Astrocyte of the spinal cord (primary cell): Measurements from ENCODE around the gene CTAGE9.
A peak's percentile ranks its signal among the peaks of the same experiment; 100 is the strongest.

Source experiments
- DNase-seq: peaks from one replicate; pipeline ENCODE4 v3.0.0; 2011; ENCODE audit warnings: low read depth, low spot score
- H3K4me3 ChIP-seq: 2 replicates; pipeline ENCODE4 v1.5.1; 2011; ENCODE audit warnings: low read depth, mild to moderate bottlenecking, low read length, moderate library complexity
- in situ Hi-C: cut with HindIII; loops from 2 replicates; pipeline ENCODE4 v1.10.0; 2017; ENCODE audit warnings: low sequenced_read_pairs
- TF ChIP-seq, protein P1 (sequence below): IDR thresholded peaks from 2 replicates; pipeline ENCODE4 v1.5.1; 2012; ENCODE audit warnings: low read depth, mild to moderate bottlenecking, low read length, inconsistent platforms

Gene CTAGE9

DNA sequence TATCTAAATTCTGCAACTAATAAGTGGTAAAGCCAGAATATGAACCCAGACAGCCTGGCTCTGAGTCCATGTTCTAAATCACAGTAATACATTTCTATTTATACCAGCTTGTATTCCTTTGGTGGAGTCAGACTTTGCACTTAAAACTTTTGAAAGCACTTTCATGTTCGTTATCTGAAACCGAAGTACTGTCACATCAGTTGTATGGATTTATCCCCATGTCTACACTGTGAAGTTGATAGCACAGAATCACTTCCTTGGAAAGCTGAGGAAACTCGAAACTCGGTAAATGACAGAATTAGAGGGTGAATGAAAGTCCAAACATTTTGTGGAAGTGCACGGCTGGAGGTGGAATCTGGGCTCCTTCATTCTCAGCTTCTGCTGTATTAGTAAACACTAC, 28.3 kb upstream of the CTAGE9 start:
- in situ Hi-C loops = no loop called here
- H3K4me3 ChIP-seq = no peak overlapping the region
- DNase-seq = no peak
- TF ChIP-seq, protein P1, sequence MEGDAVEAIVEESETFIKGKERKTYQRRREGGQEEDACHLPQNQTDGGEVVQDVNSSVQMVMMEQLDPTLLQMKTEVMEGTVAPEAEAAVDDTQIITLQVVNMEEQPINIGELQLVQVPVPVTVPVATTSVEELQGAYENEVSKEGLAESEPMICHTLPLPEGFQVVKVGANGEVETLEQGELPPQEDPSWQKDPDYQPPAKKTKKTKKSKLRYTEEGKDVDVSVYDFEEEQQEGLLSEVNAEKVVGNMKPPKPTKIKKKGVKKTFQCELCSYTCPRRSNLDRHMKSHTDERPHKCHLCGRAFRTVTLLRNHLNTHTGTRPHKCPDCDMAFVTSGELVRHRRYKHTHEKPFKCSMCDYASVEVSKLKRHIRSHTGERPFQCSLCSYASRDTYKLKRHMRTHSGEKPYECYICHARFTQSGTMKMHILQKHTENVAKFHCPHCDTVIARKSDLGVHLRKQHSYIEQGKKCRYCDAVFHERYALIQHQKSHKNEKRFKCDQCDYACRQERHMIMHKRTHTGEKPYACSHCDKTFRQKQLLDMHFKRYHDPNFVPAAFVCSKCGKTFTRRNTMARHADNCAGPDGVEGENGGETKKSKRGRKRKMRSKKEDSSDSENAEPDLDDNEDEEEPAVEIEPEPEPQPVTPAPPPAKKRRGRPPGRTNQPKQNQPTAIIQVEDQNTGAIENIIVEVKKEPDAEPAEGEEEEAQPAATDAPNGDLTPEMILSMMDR = no peak

DNA sequence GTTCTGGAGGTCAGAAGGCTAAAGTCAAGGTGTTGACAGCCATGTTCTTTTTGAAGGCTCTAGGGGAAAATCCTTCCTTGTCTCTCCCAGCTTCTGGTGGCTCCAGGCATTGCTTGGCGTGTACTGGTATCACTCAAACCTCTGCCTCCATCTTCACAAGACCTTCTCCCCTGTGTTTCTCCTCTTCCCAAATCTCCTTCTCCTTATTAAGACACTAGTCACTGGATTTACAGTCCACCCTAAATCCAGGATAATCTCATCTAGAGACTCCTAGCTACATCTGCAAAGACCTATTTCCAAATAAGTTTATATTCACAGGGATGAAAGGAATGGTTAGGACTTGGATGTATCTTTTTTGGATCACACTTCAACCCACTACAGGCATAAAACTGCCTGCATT, 26.0 kb upstream of the CTAGE9 start:
- DNase-seq = no peak
- TF ChIP-seq, protein P1 = no peak
- no peak overlapping the region for H3K4me3 ChIP-seq
- in situ Hi-C loops = no loop called here

DNA sequence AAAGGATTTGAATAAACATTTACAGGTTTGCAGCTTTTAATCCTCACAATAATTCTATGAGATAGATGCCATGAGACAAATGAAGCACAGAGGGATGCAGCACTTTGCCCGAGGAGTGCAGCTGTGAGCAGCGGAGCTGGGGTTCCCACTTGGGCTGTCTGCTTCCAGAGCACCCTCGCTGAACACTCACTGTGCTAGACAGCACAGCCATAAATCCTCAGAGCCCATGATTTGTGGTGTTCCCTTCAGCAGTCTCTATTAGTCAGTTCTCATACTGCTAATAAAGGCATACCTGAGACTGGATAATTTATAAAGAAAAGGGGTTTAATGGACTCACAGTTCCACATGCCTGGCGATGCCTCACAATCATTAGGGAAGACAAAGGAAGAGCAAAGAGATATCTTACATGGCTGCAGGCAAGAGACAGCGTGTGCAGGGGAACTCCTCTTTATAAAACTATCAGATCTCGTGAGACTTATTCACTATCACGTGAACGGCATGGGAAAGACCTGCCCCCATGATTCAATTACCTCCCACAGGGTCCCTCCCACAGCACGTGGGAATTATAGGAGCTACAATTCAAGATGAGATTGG, 25.3 kb upstream of the CTAGE9 start:
- TF ChIP-seq, protein P1 = no peak
- no peak overlapping the region for H3K4me3 ChIP-seq
- no peak for DNase-seq
- in situ Hi-C loops = no loop called here

DNA sequence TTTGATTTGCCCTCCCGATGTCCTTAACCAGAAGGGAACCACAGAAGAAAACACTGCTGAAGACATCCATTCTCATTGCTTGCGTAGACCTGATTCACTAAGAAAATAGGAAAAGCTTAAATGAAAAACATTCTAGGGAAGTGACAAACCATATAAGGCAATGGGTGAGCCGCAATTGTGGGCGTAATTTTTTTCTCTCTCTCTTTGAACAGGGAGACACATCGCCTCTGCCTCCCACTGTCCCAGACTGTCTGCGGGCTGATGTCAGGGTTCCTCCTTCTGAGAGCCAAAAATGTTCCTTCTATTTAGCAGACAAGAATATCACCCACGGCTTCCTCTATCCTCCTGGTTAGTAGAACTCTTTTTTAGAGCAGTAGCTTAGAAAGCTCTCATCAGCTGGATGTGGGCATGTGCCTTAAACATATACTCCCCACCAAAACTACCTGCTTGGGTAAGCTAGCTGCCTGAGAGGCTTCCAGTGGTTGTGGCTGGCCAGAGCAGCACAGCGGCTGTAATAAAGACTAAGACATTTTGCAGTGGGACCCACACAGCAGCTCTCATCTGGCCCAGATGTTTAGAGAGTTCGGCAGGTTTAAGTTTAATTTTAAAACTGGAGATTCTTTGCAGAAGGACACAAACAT, 22.7 kb upstream of the CTAGE9 start:
- DNase-seq = peak; percentile 96
- H3K4me3 ChIP-seq = no peak overlapping the region
- TF ChIP-seq, protein P1 = no peak
- in situ Hi-C loops = no loop called here

DNA sequence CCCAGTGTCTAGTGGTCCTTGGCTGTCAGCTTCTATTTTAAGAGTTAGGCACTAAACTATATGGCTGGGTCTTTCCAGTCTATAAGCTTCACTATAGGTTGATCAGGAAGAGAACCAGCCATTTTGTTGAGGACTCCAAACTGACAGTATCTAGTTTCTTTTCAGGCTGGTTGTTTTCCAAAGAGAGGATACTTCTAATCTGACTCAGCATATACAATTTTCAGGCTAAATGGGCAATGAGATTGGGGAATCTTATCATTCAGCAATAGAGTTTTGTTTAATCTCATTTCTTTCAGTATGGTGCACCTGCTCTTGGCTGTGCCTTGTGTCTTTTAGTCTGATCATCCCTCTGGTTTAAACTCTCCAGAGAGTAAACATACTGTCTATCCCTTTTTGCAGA, 20.4 kb upstream of the CTAGE9 start:
- H3K4me3 ChIP-seq = no peak overlapping the region
- no peak for DNase-seq
- TF ChIP-seq, protein P1 = no peak
- in situ Hi-C loops = no loop called here

DNA sequence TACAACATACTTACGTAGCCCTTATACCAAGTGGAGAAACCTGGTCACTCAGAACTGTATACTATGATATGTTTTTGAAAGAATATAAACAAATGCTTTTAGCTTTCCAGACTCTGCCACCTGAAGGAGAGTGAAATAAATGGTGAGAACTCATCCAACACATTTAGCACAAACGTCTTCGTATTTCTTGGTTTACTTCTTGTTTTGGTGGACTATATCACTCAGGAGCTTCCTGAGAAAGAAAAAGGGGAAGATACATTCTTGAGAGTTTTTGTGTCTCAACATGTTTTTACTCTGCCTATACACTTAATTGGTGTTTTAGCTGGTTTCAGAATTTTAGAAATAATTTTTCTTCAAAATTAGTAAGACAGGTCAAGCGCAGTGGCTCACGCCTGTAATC, 19.4 kb upstream of the CTAGE9 start:
- no peak for DNase-seq
- in situ Hi-C loops = no loop called here
- H3K4me3 ChIP-seq = no peak overlapping the region
- TF ChIP-seq, protein P1 = no peak
